Measurements from ENCODE around the gene MIEF2.

DNA sequence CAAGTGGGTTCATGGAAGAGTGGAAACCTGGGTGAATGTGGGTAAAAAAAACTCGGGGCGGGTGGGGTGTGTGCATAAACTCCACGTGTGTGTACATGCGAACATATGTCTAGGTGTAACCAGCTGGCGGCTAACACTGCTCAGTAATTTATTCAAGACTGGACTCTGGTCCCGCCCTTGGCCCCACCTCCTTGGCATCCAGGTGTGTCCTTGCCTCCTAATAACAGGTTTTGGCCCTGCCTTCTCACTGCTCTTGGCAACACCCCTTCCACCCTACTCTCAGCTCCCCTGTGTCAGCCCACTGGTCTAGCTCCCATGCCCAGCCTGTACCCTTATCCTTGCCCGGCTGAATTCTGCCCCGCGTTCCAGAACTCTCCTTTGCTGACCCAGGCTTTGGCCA lies 10.2 kb upstream of the MIEF2 start:
- TF ChIP-seq, protein P1, sequence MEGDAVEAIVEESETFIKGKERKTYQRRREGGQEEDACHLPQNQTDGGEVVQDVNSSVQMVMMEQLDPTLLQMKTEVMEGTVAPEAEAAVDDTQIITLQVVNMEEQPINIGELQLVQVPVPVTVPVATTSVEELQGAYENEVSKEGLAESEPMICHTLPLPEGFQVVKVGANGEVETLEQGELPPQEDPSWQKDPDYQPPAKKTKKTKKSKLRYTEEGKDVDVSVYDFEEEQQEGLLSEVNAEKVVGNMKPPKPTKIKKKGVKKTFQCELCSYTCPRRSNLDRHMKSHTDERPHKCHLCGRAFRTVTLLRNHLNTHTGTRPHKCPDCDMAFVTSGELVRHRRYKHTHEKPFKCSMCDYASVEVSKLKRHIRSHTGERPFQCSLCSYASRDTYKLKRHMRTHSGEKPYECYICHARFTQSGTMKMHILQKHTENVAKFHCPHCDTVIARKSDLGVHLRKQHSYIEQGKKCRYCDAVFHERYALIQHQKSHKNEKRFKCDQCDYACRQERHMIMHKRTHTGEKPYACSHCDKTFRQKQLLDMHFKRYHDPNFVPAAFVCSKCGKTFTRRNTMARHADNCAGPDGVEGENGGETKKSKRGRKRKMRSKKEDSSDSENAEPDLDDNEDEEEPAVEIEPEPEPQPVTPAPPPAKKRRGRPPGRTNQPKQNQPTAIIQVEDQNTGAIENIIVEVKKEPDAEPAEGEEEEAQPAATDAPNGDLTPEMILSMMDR (IDR thresholded peaks at IDR 0.05), result no peak
- TF ChIP-seq ZFX (IDR thresholded peaks at IDR 0.05; ENCODE audit: borderline replicate concordance), result no peak
